ENCODE results near the gene RDH16. TPM values are rescaled to one million over a fixed set of nuclear protein-coding genes. Genes with fewer than 3 reads are reported as not detected.

The RDH16 gene
- total RNA-seq, 4 donors from 2014 or later = 0.65 to 2.4 (median 1.8) TPM

DNA sequence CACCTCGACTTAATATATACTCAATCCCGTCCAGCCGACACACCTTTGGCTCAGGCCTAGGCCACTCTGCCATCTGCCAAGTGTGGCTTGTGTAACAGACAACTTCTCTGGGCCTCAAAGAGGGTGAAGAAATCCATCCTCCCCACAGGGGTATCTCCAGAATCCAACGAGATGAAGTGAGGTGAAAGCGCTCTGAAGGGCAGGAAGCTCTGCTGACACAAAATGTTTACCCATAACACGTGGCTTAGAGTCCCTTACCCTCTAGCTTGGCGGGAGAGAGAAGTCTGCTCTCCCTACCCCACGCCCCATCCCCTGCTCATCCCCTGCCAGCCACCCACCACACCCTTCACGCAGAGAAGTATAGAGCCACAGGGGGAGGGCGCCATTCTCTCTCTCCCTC lies 35.9 kb upstream of the RDH16 start:
- WGBS = 47% methylated on average over 10 of the region's 10 CpGs
- H3K36me3 ChIP-seq = peaks cover 4% of the 10 kb centered on the region

DNA sequence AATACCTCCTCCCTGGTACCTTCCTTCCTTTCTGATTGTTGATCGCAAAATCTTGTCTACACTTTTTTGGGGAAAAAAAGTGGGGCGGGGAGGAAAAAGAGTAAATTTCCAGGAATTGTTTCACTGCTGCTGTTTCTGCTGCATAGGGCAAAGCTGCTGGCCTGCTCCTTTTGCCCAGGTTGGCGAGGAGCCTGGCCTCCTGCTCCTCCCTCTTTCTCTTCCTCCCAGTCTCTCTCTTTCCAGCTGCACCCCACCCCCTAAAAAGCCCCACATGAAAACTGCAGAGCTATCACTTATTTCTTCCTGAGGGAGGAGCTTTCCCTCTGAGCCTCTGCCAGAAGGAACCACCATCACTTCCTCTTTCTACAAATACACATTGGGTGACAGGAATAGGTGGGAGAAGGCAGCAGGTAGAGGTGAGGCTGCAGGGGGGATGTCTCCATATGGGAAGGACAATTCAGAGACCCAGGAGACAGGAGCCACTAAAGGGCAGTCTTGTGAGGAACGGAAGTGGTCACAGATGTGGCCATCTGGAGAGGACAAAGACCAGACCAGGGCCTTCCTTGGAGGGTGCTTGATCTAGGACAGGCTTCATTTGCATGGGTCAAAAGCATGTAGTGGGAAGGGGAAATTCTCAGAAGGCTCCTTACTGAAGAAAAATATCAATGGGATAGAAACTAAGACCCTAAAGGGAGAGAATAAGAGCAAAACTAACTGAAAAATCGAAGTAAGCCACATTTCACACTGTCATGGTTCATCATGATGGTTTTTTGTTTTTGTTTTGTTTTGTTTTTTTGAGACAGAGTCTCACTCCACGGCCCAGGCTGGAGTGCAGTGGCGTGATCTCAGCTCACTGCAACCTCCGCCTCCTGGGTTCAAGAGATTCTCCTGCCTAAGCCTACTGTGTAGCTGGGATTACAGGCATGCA lies 34.2 kb upstream of the RDH16 start:
- no peak overlapping the region for H3K27ac ChIP-seq
- TF ChIP-seq, protein P1, sequence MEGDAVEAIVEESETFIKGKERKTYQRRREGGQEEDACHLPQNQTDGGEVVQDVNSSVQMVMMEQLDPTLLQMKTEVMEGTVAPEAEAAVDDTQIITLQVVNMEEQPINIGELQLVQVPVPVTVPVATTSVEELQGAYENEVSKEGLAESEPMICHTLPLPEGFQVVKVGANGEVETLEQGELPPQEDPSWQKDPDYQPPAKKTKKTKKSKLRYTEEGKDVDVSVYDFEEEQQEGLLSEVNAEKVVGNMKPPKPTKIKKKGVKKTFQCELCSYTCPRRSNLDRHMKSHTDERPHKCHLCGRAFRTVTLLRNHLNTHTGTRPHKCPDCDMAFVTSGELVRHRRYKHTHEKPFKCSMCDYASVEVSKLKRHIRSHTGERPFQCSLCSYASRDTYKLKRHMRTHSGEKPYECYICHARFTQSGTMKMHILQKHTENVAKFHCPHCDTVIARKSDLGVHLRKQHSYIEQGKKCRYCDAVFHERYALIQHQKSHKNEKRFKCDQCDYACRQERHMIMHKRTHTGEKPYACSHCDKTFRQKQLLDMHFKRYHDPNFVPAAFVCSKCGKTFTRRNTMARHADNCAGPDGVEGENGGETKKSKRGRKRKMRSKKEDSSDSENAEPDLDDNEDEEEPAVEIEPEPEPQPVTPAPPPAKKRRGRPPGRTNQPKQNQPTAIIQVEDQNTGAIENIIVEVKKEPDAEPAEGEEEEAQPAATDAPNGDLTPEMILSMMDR (IDR thresholded peaks at IDR 0.05) = no peak
- no peak for TF ChIP-seq POLR2AphosphoS5 (IDR thresholded peaks at IDR 0.05)
- no peak for TF ChIP-seq POLR2A (IDR thresholded peaks at IDR 0.05)
- no peak for TF ChIP-seq EP300 (IDR thresholded peaks at IDR 0.05)
- H3K9me3 ChIP-seq = no peaks in the 10 kb centered on the region
- H3K27me3 ChIP-seq = no peaks in the 10 kb centered on the region
- no peak overlapping the region for H3K4me3 ChIP-seq
- no peaks in the 10 kb centered on the region for H3K36me3 ChIP-seq
- H3K4me1 ChIP-seq = peaks cover 26% of the 10 kb centered on the region
- no peak for DNase-seq (ENCODE audit: low spot score in 2 of 2)
- 51% methylated on average over 8 of the region's 8 CpGs for whole genome bisulfite sequencing

More for the DNA sequence above, 35.9 kb upstream of the RDH16 start:
- Histone ChIP-seq H3K9me3 (no peaks in the 10 kb centered on the region), H3K4me3 (no peak overlapping the region), H3K4me1 (peaks cover 10% of the 10 kb centered on the region), H3K27me3 (no peaks in the 10 kb centered on the region), H3K27ac (no peak overlapping the region)
- no peak for DNase-seq (ENCODE audit: low spot score in 2 of 2)
- TF ChIP-seq, protein P1 (IDR thresholded peaks at IDR 0.05) = no peak
- TF ChIP-seq POLR2AphosphoS5 (IDR thresholded peaks at IDR 0.05) (no peak), EP300 (IDR thresholded peaks at IDR 0.05) (no peak), POLR2A (IDR thresholded peaks at IDR 0.05) (no peak)

DNA sequence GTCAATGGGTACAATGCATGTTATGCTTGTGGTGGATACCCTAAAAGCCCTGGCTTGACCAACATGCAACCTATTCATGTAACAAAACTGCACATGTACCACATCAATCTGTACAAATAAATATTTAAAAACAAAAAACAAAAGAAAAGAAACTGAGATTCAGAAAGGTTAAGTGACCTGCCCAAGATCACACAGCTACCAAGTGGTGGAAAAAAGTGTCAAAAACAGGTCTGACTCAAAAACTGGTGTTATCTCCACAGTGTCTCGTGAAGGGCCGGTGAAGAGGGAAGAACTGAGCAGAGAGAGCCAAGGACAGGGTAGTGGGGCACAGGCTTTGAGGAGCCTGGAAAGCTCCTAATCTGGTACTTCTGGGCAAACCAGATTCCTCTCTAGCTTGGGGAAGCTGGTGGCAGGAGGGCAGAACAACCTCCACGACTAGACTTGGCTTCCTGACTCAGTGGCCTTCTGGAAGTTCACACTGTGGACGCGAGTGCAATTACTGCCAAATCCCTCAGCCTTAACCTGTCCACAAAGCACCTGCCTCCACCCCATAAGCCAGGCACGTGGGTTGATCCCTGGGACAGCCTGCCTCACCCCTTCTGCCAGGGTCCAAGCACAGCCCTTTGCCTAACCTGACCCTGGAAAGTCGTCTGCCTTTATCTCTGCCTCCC lies 33.4 kb upstream of the RDH16 start:
- WGBS = 32% methylated on average over 7 of the region's 7 CpGs

DNA sequence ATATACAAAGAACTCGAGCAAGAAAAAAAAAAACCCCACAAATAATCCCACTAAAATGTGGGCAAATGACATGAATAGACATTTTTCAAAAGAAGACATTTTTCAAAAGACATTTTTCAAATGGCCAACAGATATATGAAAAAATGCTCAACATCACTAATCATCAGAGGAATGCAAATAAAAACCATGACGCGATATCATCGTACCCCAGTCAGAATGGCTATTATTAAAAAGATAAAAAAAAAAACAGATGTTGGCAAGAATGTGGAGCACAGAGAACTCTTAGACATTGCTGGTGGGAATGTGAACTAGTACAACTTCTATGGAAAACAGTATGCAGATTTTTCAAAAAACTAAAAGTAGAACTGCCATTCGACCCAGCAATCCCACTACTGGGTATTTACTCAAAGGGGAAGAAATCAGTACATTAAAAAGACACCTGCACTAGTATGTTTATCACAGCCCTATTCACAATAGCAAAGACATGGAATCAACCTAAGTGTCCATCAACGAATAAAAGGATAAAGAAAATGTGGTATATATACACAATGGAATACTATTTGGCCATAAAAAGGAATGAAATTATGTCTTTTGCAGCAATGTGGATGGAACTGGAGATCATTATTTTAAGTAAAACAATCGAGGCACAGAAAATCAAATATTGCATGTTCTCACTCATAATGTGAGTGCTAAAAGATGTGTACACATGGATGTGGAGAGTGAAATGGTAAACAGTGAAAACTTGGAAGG lies 32.6 kb upstream of the RDH16 start:
- no peak for DNase-seq (ENCODE audit: low spot score in 2 of 2)
- Histone ChIP-seq H3K36me3 (no peaks in the 10 kb centered on the region), H3K4me3 (no peak overlapping the region), H3K4me1 (peaks cover 36% of the 10 kb centered on the region), H3K27me3 (no peaks in the 10 kb centered on the region), H3K9me3 (no peaks in the 10 kb centered on the region), H3K27ac (no peak overlapping the region)
- TF ChIP-seq POLR2AphosphoS5 (IDR thresholded peaks at IDR 0.05) (no peak), POLR2A (IDR thresholded peaks at IDR 0.05) (no peak), EP300 (IDR thresholded peaks at IDR 0.05) (no peak)
- TF ChIP-seq, protein P1 (IDR thresholded peaks at IDR 0.05) = no peak
- 69% methylated on average over 7 of the region's 7 CpGs for WGBS

More for the DNA sequence above, 33.4 kb upstream of the RDH16 start:
- no peaks in the 10 kb centered on the region for H3K27me3 ChIP-seq
- no peak for DNase-seq (ENCODE audit: low spot score in 2 of 2)
- H3K9me3 ChIP-seq = no peaks in the 10 kb centered on the region
- no peak for TF ChIP-seq POLR2A (IDR thresholded peaks at IDR 0.05)
- H3K4me3 ChIP-seq = no peak overlapping the region
- H3K36me3 ChIP-seq = no peaks in the 10 kb centered on the region
- H3K4me1 ChIP-seq = peaks cover 34% of the 10 kb centered on the region
- no peak overlapping the region for H3K27ac ChIP-seq

DNA sequence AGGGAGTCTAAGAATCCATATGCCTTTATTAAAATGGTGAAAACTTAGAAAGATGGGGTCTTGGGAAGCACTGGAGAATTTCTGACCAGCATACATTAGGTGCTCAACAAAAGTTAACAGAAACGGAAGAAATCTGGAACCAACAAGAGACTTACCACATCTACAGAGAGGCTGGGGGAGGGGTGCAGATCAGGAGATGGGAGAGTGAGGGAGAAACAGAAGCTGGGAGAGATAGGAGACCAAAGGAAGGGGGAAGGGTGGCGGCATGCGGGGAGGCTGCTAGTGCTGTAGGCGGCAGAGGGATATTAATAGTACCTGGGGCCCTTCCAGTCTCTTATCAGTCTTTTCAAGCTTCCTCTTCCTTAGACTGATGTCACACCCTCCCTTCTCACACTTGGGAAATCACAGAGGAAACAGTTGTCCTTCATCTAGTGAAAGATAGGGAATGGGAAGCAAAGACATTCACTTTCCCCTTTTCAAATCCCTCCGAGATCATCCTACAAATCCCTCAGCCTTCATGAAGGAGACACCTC lies 30.9 kb upstream of the RDH16 start:
- Histone ChIP-seq H3K4me3 (no peak overlapping the region), H3K36me3 (no peaks in the 10 kb centered on the region), H3K27ac (no peak overlapping the region), H3K27me3 (no peaks in the 10 kb centered on the region), H3K9me3 (no peaks in the 10 kb centered on the region), H3K4me1 (peaks cover 36% of the 10 kb centered on the region)
- 44% methylated on average over 5 of the region's 5 CpGs for WGBS
- TF ChIP-seq, protein P1 (IDR thresholded peaks at IDR 0.05) = no peak
- TF ChIP-seq POLR2AphosphoS5 (IDR thresholded peaks at IDR 0.05) (no peak), POLR2A (IDR thresholded peaks at IDR 0.05) (no peak)
- no peak for DNase-seq (ENCODE audit: low spot score in 2 of 2)

Measured in suprapubic skin (tissue), 4 donors.